ENCODE data around the gene CT45A5.
"Not testable (repeated sequence)": the region's sequence is repeated elsewhere in the genome, so short reads cannot be mapped to it uniquely, and the experiment has no call there.

DNA sequence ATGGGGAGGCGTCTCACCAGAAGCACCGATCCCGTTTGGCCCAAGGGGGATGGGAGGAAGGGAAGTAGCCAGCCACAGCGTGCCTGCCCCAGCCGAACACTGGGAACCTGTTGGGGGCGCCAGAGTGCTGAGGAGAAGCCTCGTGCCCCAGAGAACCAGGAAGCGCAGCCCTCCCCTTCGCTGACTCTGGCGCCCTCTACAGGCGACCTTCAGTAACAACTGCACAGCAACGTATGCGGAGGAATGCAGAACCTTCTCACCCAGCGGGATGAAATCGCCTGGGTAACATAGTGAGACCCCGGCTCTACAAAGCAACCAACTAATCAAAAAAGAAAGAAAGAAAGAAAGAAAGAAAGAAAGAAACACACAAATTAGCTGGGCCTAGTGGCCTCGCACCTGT is 17.2 kb downstream of the CT45A5 start, which contains the start of gene CT45A3:
- TF ChIP-seq, protein P1, sequence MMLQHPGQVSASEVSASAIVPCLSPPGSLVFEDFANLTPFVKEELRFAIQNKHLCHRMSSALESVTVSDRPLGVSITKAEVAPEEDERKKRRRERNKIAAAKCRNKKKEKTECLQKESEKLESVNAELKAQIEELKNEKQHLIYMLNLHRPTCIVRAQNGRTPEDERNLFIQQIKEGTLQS (CRISPR knock-in tag; IDR thresholded peaks at IDR 0.05): not testable (repeated sequence)
- TF ChIP-seq, protein P2, sequence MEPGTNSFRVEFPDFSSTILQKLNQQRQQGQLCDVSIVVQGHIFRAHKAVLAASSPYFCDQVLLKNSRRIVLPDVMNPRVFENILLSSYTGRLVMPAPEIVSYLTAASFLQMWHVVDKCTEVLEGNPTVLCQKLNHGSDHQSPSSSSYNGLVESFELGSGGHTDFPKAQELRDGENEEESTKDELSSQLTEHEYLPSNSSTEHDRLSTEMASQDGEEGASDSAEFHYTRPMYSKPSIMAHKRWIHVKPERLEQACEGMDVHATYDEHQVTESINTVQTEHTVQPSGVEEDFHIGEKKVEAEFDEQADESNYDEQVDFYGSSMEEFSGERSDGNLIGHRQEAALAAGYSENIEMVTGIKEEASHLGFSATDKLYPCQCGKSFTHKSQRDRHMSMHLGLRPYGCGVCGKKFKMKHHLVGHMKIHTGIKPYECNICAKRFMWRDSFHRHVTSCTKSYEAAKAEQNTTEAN (CRISPR knock-in tag; conservative IDR thresholded peaks at IDR 0.05): not testable (repeated sequence)
- not testable (repeated sequence) for TF ChIP-seq RAD21 (CRISPR knock-in tag; IDR thresholded peaks at IDR 0.05); ZFX (CRISPR knock-in tag; IDR thresholded peaks at IDR 0.05; ENCODE audit: low read depth); NFKB2 (CRISPR knock-in tag; IDR thresholded peaks at IDR 0.05; ENCODE audit: borderline replicate concordance); IRF2 (CRISPR knock-in tag; IDR thresholded peaks at IDR 0.05)
- TF ChIP-seq, protein P3, sequence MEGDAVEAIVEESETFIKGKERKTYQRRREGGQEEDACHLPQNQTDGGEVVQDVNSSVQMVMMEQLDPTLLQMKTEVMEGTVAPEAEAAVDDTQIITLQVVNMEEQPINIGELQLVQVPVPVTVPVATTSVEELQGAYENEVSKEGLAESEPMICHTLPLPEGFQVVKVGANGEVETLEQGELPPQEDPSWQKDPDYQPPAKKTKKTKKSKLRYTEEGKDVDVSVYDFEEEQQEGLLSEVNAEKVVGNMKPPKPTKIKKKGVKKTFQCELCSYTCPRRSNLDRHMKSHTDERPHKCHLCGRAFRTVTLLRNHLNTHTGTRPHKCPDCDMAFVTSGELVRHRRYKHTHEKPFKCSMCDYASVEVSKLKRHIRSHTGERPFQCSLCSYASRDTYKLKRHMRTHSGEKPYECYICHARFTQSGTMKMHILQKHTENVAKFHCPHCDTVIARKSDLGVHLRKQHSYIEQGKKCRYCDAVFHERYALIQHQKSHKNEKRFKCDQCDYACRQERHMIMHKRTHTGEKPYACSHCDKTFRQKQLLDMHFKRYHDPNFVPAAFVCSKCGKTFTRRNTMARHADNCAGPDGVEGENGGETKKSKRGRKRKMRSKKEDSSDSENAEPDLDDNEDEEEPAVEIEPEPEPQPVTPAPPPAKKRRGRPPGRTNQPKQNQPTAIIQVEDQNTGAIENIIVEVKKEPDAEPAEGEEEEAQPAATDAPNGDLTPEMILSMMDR (CRISPR knock-in tag; IDR thresholded peaks at IDR 0.05): not testable (repeated sequence)
